GM12891 (cell line): Measurements from ENCODE around the gene ARSB.
"Not testable (repeated sequence)": the region's sequence is repeated elsewhere in the genome, so short reads cannot be mapped to it uniquely, and the experiment has no call there.

Source experiments
- DNase-seq: peaks from one replicate; pipeline ENCODE4 v3.0.0; 2011; ENCODE audit warnings: low spot score; ENCODE audit not compliant: insufficient read length
- FAIRE-seq: peaks from 2 replicates; lab custom pipeline; 2011; peaks lifted over from hg19 to GRCh38; lab: Jason Lieb, UNC
- PAX5 ChIP-seq: IDR thresholded peaks from 2 replicates; pipeline ENCODE4 v1.6.1; 2011; ENCODE audit warnings: low read length, moderate library complexity, mild to moderate bottlenecking; ENCODE audit not compliant: insufficient read depth, severe bottlenecking
- POLR2A ChIP-seq: IDR thresholded peaks from 2 replicates; pipeline ENCODE4 v1.6.1; 2011; ENCODE audit warnings: low read depth, low read length, control low read depth
- POLR2AphosphoS5 ChIP-seq: IDR thresholded peaks from 2 replicates; pipeline ENCODE4 v1.6.1; 2011; ENCODE audit warnings: low read depth, low read length, control low read depth
- POU2F2 ChIP-seq: IDR thresholded peaks from 2 replicates; pipeline ENCODE4 v1.6.1; 2011; ENCODE audit warnings: low read depth, mild to moderate bottlenecking, control low read depth, low read length, moderate library complexity
- SPI1 ChIP-seq: IDR thresholded peaks from 2 replicates; pipeline ENCODE4 v1.6.1; 2011; ENCODE audit warnings: low read depth, low read length, control low read depth
- TAF1 ChIP-seq: IDR thresholded peaks from 2 replicates; pipeline ENCODE4 v1.6.1; 2011; ENCODE audit warnings: low read depth, low read length, control low read depth

ARSB gene

DNA sequence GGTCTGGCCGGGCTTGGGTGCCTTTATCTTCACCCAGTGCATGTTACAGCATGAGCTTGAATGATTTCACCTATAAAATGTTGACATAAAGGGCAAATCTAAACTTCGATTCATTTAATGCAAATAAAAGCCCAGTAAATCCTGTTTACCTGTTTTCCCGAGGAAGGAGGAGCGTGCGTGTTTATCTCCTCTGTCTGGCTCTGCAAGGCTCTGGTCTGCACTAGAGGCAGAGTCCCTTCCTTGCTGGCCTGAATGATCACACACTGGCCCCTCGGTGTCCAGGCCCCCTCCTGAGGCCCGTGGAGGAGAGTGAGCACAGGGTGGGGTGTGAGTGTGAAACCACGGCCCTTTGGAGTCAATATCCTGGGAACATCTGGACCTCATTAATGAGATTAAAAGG, 211.5 kb downstream of the ARSB start:
- no peak for DNase-seq
- no peak for FAIRE-seq
- no peak for TF ChIP-seq POU2F2
- no peak for TF ChIP-seq POLR2AphosphoS5
- no peak for TF ChIP-seq SPI1
- TF ChIP-seq PAX5, result no peak
- no peak for TF ChIP-seq TAF1
- no peak for TF ChIP-seq POLR2A

DNA sequence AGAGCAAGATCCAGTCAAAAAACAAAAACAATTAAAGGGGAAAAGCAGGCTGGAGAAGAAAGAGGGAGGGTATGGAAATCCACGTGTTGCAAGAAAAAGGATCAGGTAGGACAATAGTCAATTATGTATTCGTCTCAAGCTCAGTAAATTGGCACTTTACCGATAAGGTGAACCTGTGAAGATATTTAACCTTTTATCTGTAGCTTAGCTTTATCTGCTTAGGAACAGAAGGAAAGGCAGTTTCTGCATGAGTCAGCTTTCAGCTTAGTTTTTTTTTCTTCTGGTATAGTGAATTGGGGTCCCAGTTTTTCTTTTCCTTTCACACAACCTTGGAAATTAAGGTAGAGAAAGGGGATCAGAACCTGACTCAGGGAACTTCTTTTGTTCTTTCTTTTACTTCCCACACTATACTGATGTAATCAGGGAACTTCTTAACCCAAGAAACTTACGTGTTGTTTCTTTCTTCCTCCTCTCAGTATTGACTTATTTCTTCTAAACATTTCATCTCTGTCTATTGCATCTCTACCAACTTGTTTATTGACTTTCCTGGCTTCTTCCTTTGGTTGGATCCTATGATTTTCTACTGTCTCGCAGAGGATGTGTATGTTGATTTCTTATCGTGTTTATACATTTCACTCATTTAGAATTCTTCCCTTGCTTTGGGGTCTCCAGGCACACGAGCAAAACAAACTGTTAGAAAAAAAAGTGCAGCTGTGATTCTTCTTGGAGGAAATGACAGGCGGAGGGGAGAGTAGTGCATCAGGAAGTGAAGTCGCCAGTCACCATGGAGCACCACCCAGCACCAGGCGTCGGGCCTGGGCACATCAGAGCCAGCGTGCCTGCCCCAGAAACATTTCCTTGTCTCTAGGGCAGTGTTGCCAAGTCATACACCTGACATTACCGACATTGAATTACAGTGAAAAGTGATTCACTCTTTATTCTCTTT, 213.6 kb downstream of the ARSB start:
- FAIRE-seq, result peak; percentile 59
- TF ChIP-seq POLR2AphosphoS5 (no peak), PAX5 (no peak), TAF1 (no peak), SPI1 (no peak), POU2F2 (no peak), POLR2A (no peak)
- no peak for DNase-seq

DNA sequence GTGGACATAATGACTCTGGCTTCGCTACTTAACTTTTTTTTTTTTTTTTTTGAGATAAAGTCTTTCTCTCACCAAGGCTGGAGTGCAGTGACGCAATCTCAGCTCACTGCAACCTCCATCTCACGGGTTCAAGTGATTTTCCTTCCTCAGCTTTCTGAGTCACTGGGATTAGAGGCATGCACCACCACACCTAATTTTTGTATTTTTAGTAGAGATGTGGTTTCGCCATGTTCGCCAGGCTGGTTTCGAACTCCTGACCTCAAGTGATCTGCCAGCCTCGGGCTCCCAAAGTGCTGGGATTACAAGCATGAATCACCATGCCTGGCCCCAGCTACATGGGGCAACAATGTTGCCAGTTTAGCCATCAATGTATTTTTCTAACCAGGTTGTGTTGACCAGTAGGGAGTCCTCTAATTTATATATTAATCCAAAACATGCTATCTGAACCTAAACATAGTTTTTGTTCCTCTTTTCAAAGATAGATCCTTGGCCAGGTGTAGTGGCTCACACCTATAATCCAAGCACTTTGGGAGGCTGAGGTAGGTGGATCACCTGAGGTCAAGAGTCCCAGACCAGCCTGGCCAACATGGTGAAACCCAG, 216.2 kb downstream of the ARSB start:
- FAIRE-seq, result no peak
- DNase-seq, result no peak
- TF ChIP-seq PAX5 (no peak), POLR2A (no peak), POLR2AphosphoS5 (no peak), POU2F2 (no peak), SPI1 (no peak), TAF1 (no peak)

DNA sequence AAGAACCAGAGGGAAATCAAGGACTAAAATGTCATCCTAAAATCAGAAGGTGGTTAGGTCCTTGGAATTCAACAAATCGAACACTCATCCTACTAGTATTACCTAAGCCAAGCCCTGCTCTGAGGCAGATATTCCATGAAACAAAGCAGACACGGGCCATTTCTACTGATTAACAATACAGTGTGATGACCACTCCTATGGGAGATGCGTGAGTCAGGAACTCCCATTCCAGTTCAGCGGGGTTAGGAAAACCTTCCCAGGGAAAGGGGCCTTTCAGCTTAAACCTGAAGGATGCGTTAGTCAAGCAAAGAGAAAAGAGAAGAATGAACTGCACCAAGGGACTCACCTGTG, 218.7 kb downstream of the ARSB start:
- no peak for FAIRE-seq
- no peak for DNase-seq
- no peak for TF ChIP-seq POU2F2
- no peak for TF ChIP-seq PAX5
- no peak for TF ChIP-seq POLR2AphosphoS5
- TF ChIP-seq TAF1, result no peak
- TF ChIP-seq SPI1, result no peak
- TF ChIP-seq POLR2A, result no peak

DNA sequence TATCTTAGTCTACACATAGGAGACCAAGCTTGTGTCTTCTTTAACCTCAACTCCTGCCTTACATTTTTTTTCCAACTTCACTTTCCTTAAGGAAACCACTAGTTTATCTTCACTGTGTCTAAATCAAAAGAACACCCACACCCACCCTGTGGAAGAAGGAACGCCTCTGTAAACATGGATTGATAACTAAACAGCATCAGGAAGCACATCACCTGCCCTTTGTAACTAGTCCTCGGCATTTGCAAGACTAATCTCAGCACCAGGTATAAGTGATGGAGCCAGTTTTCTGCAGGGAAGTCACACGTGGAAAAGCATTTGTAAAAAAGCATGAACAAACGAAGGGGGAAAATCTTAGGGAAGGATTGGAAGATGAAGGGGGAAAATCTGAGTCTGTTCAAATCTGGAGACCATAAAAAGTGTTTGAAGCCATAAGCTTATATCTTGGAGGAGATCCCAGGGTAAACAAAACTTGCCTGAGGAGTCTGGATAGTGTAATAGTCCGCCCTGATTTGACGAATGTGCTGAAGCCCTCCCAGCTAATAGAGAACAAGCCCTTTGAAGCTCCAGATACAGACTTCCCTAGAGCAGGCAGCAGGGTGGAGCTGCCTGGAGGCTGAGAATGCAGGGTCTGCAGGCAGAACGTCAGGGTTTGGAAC, 219.2 kb downstream of the ARSB start:
- TF ChIP-seq TAF1, result no peak
- TF ChIP-seq SPI1, result no peak
- TF ChIP-seq POLR2AphosphoS5, result no peak
- no peak for TF ChIP-seq POU2F2
- TF ChIP-seq PAX5, result no peak
- no peak for TF ChIP-seq POLR2A
- FAIRE-seq, result no peak
- DNase-seq, result no peak

DNA sequence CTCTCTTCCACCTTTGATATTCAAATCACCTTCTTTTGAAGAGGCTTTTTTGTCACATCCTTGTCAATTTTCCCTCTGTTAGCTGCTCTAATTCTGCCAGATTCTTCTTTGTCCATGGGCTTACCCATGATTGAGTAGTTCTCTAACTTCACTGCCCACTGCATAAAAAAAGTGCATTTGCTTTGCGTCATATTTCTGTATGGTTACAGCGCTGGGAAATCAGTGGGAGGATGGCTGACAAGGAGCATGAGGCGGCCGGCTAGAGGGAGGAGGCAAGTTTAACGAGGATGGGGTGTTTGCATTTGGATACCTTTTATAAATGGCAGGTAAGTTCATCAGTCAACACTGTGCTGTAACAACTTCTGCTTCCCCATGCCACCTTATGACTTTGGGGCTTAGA, 220.0 kb downstream of the ARSB start:
- DNase-seq, result no peak
- FAIRE-seq, result no peak
- TF ChIP-seq POU2F2, result no peak
- TF ChIP-seq TAF1, result no peak
- TF ChIP-seq PAX5, result no peak
- no peak for TF ChIP-seq SPI1

DNA sequence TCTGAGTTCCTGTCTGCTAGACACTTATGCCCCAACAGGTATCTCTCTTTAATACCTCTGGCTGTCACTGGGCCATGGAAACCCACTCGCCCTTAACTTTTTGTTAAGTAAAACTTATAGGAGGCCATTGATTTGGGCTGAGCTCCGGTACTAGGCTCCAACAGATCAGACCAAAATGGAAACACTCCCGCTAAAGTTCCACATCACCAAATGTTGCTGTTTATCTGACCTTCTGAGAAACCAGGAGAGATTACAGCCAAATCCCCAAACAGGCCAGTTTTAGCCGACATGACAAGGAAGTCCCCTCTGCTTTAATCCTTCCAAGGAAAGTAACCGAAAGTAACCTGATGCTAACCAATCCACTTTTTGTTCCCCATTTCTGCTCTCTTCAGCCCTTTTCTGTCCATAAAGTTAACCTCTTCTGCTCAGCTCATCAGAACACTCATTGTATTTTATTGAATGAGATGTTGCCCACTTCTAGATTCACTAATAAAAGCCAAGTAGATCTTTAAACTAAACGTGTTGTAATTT, 221.4 kb downstream of the ARSB start:
- no peak for TF ChIP-seq POLR2A
- TF ChIP-seq POLR2AphosphoS5, result no peak
- peak; percentile 27; the same call in 1 of the 2 replicates for TF ChIP-seq SPI1
- no peak for TF ChIP-seq POU2F2
- TF ChIP-seq PAX5, result no peak
- TF ChIP-seq TAF1, result no peak
- DNase-seq (no peak), FAIRE-seq (peak; percentile 82)

DNA sequence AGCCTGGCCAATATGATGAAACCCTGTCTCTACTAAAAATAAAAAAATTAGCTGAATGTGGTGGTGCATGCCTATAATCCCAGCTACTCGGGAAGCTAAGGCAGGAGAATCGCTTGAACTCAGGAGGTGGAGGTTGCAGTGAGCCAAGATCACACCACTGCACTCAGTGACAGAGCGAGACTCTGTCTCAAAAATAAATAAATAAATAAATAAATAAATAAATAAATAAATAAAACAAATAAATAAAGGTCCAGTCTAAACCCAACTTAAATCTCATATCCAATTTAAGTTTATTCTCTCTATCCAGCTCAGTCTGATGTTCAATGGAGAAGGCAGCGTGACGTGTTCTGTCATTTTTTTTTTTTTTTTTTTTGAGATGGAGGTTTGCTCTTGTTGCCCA, 222.4 kb downstream of the ARSB start:
- FAIRE-seq, DNase-seq: not testable (repeated sequence)

DNA sequence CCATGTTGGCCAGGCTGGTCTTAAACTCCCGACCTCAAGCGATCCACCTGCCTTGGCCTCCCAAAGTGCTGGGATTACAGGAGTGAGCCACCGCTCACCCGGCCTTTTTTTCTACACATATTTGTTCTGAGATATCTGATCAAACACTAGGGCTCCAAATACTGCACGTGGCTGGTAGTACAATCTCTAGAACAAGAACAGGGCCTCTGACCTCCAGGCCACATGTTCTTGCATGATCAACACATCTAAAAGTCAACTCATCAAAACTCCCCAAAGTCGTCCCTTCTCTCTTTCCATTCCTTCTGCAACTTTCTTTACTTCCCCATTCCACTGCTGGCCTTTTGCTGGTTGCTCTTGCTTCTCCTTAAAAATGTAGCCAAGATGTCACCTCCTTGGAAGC, 223.3 kb downstream of the ARSB start:
- no peak for TF ChIP-seq POU2F2
- TF ChIP-seq POLR2AphosphoS5, result no peak
- TF ChIP-seq SPI1, result no peak
- no peak for TF ChIP-seq TAF1
- no peak for TF ChIP-seq POLR2A
- TF ChIP-seq PAX5, result no peak
- no peak for DNase-seq
- no peak for FAIRE-seq
